Endothelial cell of umbilical vein (primary cell): ENCODE measurements around the gene FLVCR2. TPM values are rescaled to one million over a fixed set of nuclear protein-coding genes. Genes with fewer than 3 reads are reported as not detected.

Source experiments
- BruUV-seq: library from RNA; stranded (reverse); fragments of 400-500 nt; replicated peaks from 2 replicates; lab custom pipeline; 2021; lab: Mats Ljungman, UMichigan
- CTCF ChIA-PET: fragments of 300-600, 350-600 bp; sonication (Branson Sonifier 250); formaldehyde crosslinking; loops from one replicate; lab custom pipeline; 2021; ENCODE audit warnings: antibody characterized with exemption, inconsistent platforms; lab: Charles Lee
- POLR2A ChIA-PET: fragments of 300-600, 350-600 bp; sonication (Branson Sonifier 250); formaldehyde crosslinking; loops from one replicate; lab custom pipeline; 2021; ENCODE audit warnings: antibody characterized with exemption, inconsistent platforms; lab: Charles Lee
- DNase-seq: peaks from one replicate; pipeline ENCODE4 v3.0.0-alpha.2; 2011; ENCODE audit warnings: low read depth, low spot score
- FAIRE-seq: peaks from 2 replicates; lab custom pipeline; 2011; peaks lifted over from hg19 to GRCh38; lab: Jason Lieb, UNC
- H2AFZ ChIP-seq: 2 replicates; pipeline ENCODE4 v1.6.0; 2012; ENCODE audit warnings: low read depth, low read length, control low read depth, inconsistent platforms
- H3K27ac ChIP-seq: 2 replicates; pipeline ENCODE4 v1.5.1; 2011; ENCODE audit warnings: low read depth, mild to moderate bottlenecking, control low read depth, low read length, moderate library complexity; ENCODE audit not compliant: insufficient read depth
- H3K27me3 ChIP-seq, 2 experiments: 2 replicates each; pipeline versions ENCODE4 v1.6.0 to v1.6.1; 2011; ENCODE audit warnings: low read length in 2 of 2, mixed read lengths in 1 of 2; ENCODE audit not compliant: control insufficient read depth in 2 of 2, insufficient read depth in 2 of 2
- H3K36me3 ChIP-seq, 2 experiments: 2 replicates in 1 of 2; 3 replicates in 1 of 2; pipeline ENCODE4 v1.5.1; 2011; ENCODE audit warnings: low read length in 2 of 2, mild to moderate bottlenecking in 1 of 2, moderate library complexity in 1 of 2; ENCODE audit not compliant: control insufficient read depth in 2 of 2, insufficient read depth in 2 of 2; ENCODE audit errors: extremely low read depth in 1 of 2
- H3K4me1 ChIP-seq: 3 replicates; pipeline ENCODE4 v1.5.1; 2011; ENCODE audit warnings: mild to moderate bottlenecking, low read length; ENCODE audit not compliant: control insufficient read depth, insufficient read depth; ENCODE audit errors: extremely low read depth
- H3K4me2 ChIP-seq: 2 replicates; pipeline ENCODE4 v1.6.1; 2011; ENCODE audit warnings: low read length, control low read depth, mixed read lengths; ENCODE audit not compliant: insufficient read depth
- H3K4me3 ChIP-seq, 3 experiments: fragments of 200-600 bp in 1 of 3; sonication (generic), shearing (Covaris generic) in 1 of 3; replicated peaks in 1 of 3; 2 replicates each; pipeline ENCODE4 v1.5.1; 2011 to 2016; ENCODE audit warnings: control low read depth in 3 of 3, low read length in 3 of 3, mild to moderate bottlenecking in 2 of 3, inconsistent platforms in 1 of 3, low read depth in 1 of 3, moderate library complexity in 1 of 3; ENCODE audit not compliant: insufficient read depth in 1 of 3
- H3K79me2 ChIP-seq: 2 replicates; pipeline ENCODE4 v1.6.0; 2012; ENCODE audit warnings: low read length, inconsistent platforms; ENCODE audit not compliant: control insufficient read depth, insufficient read depth
- H3K9ac ChIP-seq: replicated peaks from 2 replicates; pipeline ENCODE3; 2011; ENCODE audit warnings: low read length, control low read depth; ENCODE audit not compliant: insufficient read depth; ENCODE audit errors: extremely low read depth
- H3K9me1 ChIP-seq: replicated peaks from 3 replicates; pipeline ENCODE4 v1.6.0; 2011; ENCODE audit warnings: mild to moderate bottlenecking, low read length; ENCODE audit not compliant: control insufficient read depth, insufficient read depth; ENCODE audit errors: extremely low read depth
- H3K9me3 ChIP-seq: replicated peaks from 2 replicates; pipeline ENCODE4 v1.5.1; 2012; ENCODE audit warnings: low read length, inconsistent platforms; ENCODE audit not compliant: control insufficient read depth, insufficient read depth
- H4K20me1 ChIP-seq: replicated peaks from 2 replicates; pipeline ENCODE3; 2011; ENCODE audit warnings: mild to moderate bottlenecking, low read length; ENCODE audit not compliant: control insufficient read depth, insufficient read depth; ENCODE audit errors: extremely low read depth
- EZH2 ChIP-seq: IDR thresholded peaks from 2 replicates; pipeline ENCODE4 v1.6.1; 2012; ENCODE audit warnings: borderline replicate concordance, low read depth, mild to moderate bottlenecking, moderate library complexity, low read length, inconsistent platforms; ENCODE audit not compliant: severe bottlenecking
- FOS ChIP-seq: IDR thresholded peaks from 2 replicates; pipeline ENCODE4 v1.6.1; 2011; ENCODE audit warnings: mild to moderate bottlenecking, low read length, moderate library complexity, borderline replicate concordance; ENCODE audit not compliant: insufficient read depth
- GATA2 ChIP-seq: IDR thresholded peaks from 2 replicates; pipeline ENCODE4 v1.7.0; 2011; ENCODE audit warnings: low read depth, mild to moderate bottlenecking, moderate library complexity, mixed read lengths, low read length; ENCODE audit not compliant: insufficient read length, insufficient read depth
- JUN ChIP-seq: IDR thresholded peaks from 2 replicates; pipeline ENCODE4 v1.6.1; 2011; ENCODE audit warnings: borderline replicate concordance, low read depth; ENCODE audit not compliant: insufficient read length, insufficient read depth
- MAX ChIP-seq: IDR thresholded peaks from 2 replicates; pipeline ENCODE4 v1.6.1; 2011; ENCODE audit not compliant: insufficient read depth, insufficient read length
- POLR2AphosphoS5 ChIP-seq: IDR thresholded peaks from 2 replicates; pipeline ENCODE4 v1.6.1; 2012; ENCODE audit warnings: low read depth, mild to moderate bottlenecking, control low read depth, low read length, moderate library complexity; ENCODE audit not compliant: insufficient read depth
- dilution Hi-C: fragments of 300-500 bp; cut with MboI; formaldehyde crosslinking; loops from one replicate; pipeline ENCODE4 v1.15.0; 2019; ENCODE audit warnings: low sequenced_read_pairs; ENCODE audit not compliant: extremely low pct_ligation_motif_present
- intact Hi-C: fragments of 100-400 bp; cut with micrococcal nuclease; formaldehyde crosslinking; loops from one replicate; pipeline ENCODE4 v1.10.0; 2022
- polyA plus RNA-seq, 4 experiments: library from polyadenylated mRNA; depleted of rRNA in 3 of 4; stranded (reverse) in 3 of 4; unstranded in 1 of 4; fragments of >200 nt; gene quantifications; 2 replicates each; pipeline versions ENCODE4 v1.2.1 to v1.2.3, GENCODE V29; 2011 to 2012; ENCODE audit warnings: missing spikeins in 1 of 4
- total RNA-seq: library from RNA; stranded (reverse); gene quantifications from 2 replicates; pipeline ENCODE4 v1.2.3, GENCODE V29; 2021

The FLVCR2 gene
- total and polyA plus RNA-seq, 2 donors (not counting 3 experiments of a cell fraction or from before 2014, with no cell fraction given): 1.4 to 4.9 TPM

- intact Hi-C loops (no loop called here), dilution Hi-C loops (no loop called here)
- Histone ChIP-seq H3K4me2 (no peak overlapping the region), H3K79me2 (no peaks in the 10 kb centered on the region), H3K36me3 (no peaks in the 10 kb centered on the region), H3K4me3 (no peak overlapping the region), H3K9me3 (no peaks in the 10 kb centered on the region), H3K4me1 (no peaks in the 10 kb centered on the region), H4K20me1 (no peaks in the 10 kb centered on the region), H2AFZ (peak overlapping the region; percentile 28), H3K9me1 (no peaks in the 10 kb centered on the region), H3K9ac (no peak overlapping the region), H3K27ac (no peak overlapping the region), H3K27me3 (no peaks in the 10 kb centered on the region)
- BruUV-seq: no TSS peak
- TF ChIP-seq GATA2 (no peak), MAX (no peak), JUN (no peak), FOS (no peak), EZH2 (no peak)
- ChIA-PET POLR2A (no interaction called here), CTCF (interaction anchor here (0.9 to 1.8 kb wide), 5 partner anchors 15 to 56 kb away, joined by 3 to 11 read pairs (median 5); no protein-coding TSS in a partner anchor)
- DNase-seq (no peak), FAIRE-seq (no peak)
Measured at GRCh38 chr14:75542588-75543091, 35.8 kb upstream of the FLVCR2 start.

GRCh38 chr14:75543253-75543652 lies 35.2 kb upstream of the FLVCR2 start:
- Histone ChIP-seq H3K9me1 (no peaks in the 10 kb centered on the region), H3K4me2 (no peak overlapping the region), H3K4me1 (no peaks in the 10 kb centered on the region), H3K36me3 (no peaks in the 10 kb centered on the region), H3K79me2 (no peaks in the 10 kb centered on the region), H3K4me3 (no peak overlapping the region), H4K20me1 (no peaks in the 10 kb centered on the region), H3K9me3 (no peaks in the 10 kb centered on the region), H3K27me3 (no peaks in the 10 kb centered on the region), H2AFZ (peak overlapping the region; percentile 28), H3K9ac (no peak overlapping the region), H3K27ac (no peak overlapping the region)
- dilution Hi-C loops (no loop called here), intact Hi-C loops (no loop called here)
- BruUV-seq: no TSS peak
- ChIA-PET POLR2A (no interaction called here), CTCF (interaction anchor here (0.9 to 1.8 kb wide), 5 partner anchors 14 to 56 kb away, joined by 3 to 11 read pairs (median 5); no protein-coding TSS in a partner anchor)
- FAIRE-seq: no peak
- no peak for DNase-seq
- TF ChIP-seq POLR2AphosphoS5: no peak
